Esophagus squamous epithelium (tissue), 4 donors: ENCODE measurements around the gene ELFN2.

Experiments
- POLR2A ChIP-seq, 4 donors: fragments of 450-650 bp; IDR thresholded peaks; one replicate each; pipeline ENCODE4 v1.6.1; 2017; ENCODE audit warnings: antibody characterized with exemption in 4 of 4, mild to moderate bottlenecking in 4 of 4, moderate library complexity in 3 of 4
- TF ChIP-seq, protein P1 (sequence below), 6 experiments: fragments of 450-650 bp in 4 of 6; fragments of 200-600 bp in 2 of 6; sonication (generic) in 2 of 6; IDR thresholded peaks; one replicate each; pipeline ENCODE4 v1.5.1; 2016 to 2019; ENCODE audit warnings: antibody characterized with exemption in 6 of 6, mild to moderate bottlenecking in 4 of 6, moderate library complexity in 4 of 6

DNA sequence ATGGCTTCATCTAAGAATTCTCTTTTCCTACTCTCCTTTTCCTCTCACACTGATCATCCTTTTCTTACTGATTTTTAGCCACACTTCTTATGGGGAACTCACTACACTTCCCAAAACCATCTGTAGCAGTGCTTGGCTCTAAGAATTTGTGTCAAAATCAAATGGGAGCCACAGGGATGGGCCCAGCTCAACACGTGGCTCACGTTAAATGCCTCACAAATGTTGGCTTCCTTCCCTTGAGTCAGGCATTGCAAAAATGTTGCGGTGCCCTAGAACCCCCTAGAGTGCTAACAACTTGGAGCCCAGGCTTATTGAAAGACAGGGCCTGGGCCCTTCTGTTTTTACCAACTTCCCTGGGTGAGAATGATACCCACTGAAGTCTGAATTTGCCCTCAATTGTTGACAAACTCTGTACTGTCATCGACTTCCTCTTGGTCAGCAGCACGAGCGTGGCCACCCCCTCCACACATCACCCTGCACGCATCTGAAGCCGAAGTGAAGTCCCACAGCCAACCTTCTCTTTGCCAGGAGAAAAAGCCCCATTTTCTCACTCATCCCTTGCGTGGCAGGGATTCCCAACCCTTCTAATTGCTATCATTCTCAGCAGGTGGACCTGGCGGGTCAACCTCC, 69.7 kb downstream of the ELFN2 start:
- TF ChIP-seq, protein P1, sequence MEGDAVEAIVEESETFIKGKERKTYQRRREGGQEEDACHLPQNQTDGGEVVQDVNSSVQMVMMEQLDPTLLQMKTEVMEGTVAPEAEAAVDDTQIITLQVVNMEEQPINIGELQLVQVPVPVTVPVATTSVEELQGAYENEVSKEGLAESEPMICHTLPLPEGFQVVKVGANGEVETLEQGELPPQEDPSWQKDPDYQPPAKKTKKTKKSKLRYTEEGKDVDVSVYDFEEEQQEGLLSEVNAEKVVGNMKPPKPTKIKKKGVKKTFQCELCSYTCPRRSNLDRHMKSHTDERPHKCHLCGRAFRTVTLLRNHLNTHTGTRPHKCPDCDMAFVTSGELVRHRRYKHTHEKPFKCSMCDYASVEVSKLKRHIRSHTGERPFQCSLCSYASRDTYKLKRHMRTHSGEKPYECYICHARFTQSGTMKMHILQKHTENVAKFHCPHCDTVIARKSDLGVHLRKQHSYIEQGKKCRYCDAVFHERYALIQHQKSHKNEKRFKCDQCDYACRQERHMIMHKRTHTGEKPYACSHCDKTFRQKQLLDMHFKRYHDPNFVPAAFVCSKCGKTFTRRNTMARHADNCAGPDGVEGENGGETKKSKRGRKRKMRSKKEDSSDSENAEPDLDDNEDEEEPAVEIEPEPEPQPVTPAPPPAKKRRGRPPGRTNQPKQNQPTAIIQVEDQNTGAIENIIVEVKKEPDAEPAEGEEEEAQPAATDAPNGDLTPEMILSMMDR (IDR thresholded peaks at IDR 0.05) = no peak
- TF ChIP-seq POLR2A (IDR thresholded peaks at IDR 0.05) = no peak
